Measurements from ENCODE around the gene TCF7L2. TPM values are rescaled to one million over a fixed set of nuclear protein-coding genes. Genes with fewer than 3 reads are reported as not detected.

TCF7L2 gene
- total and polyA plus RNA-seq, 8 donors: 6.7 to 179 (median 61.7) TPM

DNA sequence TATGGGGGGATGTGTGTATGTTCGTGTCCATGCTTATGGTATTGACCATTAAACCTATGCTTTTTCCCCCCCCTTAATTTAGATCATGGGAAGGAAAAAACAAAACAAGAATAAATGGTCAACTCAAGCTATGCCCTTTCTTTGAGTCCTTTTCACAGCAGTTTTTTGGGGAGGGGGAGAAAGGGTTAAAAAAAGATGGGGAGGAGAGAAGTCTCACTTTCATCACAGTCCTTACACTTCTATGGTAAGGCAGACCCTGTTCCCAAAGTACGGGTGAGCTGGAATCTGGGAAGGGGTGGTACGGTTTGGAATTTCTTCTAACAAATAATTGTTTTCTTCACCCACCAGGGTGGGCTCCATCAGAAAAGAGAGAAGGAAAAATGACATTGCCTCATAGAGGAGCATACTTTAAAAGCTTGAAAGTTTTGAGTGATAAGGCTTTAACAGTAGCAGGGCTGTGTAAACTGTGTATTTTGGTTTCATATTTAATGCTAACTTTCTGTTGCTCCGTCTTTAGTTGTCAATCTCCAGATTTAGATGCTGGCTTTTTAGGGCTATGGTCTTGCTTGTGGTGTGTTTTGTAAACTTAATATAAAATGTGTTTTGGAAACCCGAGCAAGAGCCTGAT, 180.1 kb downstream of the TCF7L2 start:
- intact Hi-C loops (cut with DNase I; ENCODE audit: low total_unique reads): no loop called here
- no peak for DNase-seq
- Histone ChIP-seq H3K4me1 (peaks cover 0 to 86% (median 43%) of the 10 kb centered on the region in 4 donors), H3K4me3 (no peak overlapping the region), H3K9me3 (no peaks in the 10 kb centered on the region), H3K36me3 (peaks cover 0 to 6% (median 0%) of the 10 kb centered on the region in 4 donors), H3K27me3 (no peaks in the 10 kb centered on the region), H3K27ac (peak overlapping the region in 4 of 5 donors; percentile 35 to 77 (median 64))
- TF ChIP-seq, protein P1, sequence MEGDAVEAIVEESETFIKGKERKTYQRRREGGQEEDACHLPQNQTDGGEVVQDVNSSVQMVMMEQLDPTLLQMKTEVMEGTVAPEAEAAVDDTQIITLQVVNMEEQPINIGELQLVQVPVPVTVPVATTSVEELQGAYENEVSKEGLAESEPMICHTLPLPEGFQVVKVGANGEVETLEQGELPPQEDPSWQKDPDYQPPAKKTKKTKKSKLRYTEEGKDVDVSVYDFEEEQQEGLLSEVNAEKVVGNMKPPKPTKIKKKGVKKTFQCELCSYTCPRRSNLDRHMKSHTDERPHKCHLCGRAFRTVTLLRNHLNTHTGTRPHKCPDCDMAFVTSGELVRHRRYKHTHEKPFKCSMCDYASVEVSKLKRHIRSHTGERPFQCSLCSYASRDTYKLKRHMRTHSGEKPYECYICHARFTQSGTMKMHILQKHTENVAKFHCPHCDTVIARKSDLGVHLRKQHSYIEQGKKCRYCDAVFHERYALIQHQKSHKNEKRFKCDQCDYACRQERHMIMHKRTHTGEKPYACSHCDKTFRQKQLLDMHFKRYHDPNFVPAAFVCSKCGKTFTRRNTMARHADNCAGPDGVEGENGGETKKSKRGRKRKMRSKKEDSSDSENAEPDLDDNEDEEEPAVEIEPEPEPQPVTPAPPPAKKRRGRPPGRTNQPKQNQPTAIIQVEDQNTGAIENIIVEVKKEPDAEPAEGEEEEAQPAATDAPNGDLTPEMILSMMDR (IDR thresholded peaks at IDR 0.05): no peak
- TF ChIP-seq POLR2A (IDR thresholded peaks at IDR 0.05): no peak
- TF ChIP-seq EP300 (IDR thresholded peaks at IDR 0.05): no peak
- no peak for TF ChIP-seq POLR2AphosphoS5 (IDR thresholded peaks at IDR 0.05)
- WGBS, 5 donors: 72 to 85% (median 76%) methylated on average over 5 of the region's 5 CpGs

DNA sequence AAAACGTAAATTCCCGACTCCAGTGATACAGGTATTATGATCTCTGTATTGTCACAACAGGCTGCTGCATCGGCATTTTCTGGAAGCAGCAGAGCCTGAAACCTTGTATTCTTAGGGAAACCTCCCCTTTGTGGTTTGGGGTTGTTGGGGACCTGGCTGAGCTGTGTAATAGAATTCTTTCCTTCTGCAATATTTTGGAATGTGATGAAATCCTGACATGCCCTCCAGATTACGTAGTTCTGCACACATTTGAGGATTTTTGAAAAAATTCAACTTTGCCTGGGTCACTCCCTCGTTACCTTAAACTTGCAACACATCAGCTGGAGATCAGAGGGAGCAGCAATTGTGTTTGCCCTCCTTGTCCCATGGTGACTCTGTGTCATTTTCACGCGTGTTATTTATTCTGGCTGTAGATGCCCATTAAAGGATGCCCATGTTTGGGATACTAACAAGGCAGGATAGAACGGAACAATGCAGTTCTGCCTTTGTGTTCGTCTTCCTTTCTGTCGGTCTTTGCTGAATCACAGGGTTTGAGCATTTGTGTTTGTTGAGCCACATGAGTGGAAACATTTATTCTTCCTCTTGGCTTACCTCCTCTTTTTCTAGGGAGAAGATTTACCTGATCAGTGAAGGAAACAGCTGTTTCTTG, 181.7 kb downstream of the TCF7L2 start:
- no peak for DNase-seq
- 54 to 70% (median 69%) methylated on average over 10 of the region's 10 CpGs for WGBS, 5 donors
- intact Hi-C loops (cut with DNase I; ENCODE audit: low total_unique reads): no loop called here
- Histone ChIP-seq H3K4me3 (no peak overlapping the region), H3K27ac (peak overlapping the region in 4 of 5 donors; percentile 65 to 77 (median 71)), H3K27me3 (no peaks in the 10 kb centered on the region), H3K9me3 (no peaks in the 10 kb centered on the region), H3K4me1 (peaks cover 0 to 74% (median 40%) of the 10 kb centered on the region in 4 donors), H3K36me3 (peaks cover 0 to 6% (median 0%) of the 10 kb centered on the region in 4 donors)
- TF ChIP-seq, protein P1 (IDR thresholded peaks at IDR 0.05): no peak
- TF ChIP-seq POLR2A (IDR thresholded peaks at IDR 0.05) (no peak), POLR2AphosphoS5 (IDR thresholded peaks at IDR 0.05) (no peak), EP300 (IDR thresholded peaks at IDR 0.05) (no peak)

GRCh38 chr10:113132591-113133121, 182.6 kb downstream of the TCF7L2 start:
- peak in 1 of 2 donors; percentile 49 for DNase-seq
- no peak for TF ChIP-seq POLR2A (IDR thresholded peaks at IDR 0.05)
- peak in 2 of 3 donors; percentile 7 to 28 for TF ChIP-seq POLR2AphosphoS5 (IDR thresholded peaks at IDR 0.05)
- TF ChIP-seq, protein P1 (IDR thresholded peaks at IDR 0.05): no peak
- TF ChIP-seq EP300 (IDR thresholded peaks at IDR 0.05): no peak
- H3K9me3 ChIP-seq: no peaks in the 10 kb centered on the region
- peaks cover 0 to 6% (median 0%) of the 10 kb centered on the region in 4 donors for H3K36me3 ChIP-seq
- H3K27ac ChIP-seq: peak overlapping the region in 4 of 5 donors; percentile 65 to 77 (median 71)
- no peak overlapping the region for H3K4me3 ChIP-seq
- WGBS, 5 donors: 52 to 74% (median 67%) methylated on average over 11 of the region's 11 CpGs
- intact Hi-C loops (cut with DNase I; ENCODE audit: low total_unique reads): no loop called here
- H3K4me1 ChIP-seq: peaks cover 0 to 70% (median 35%) of the 10 kb centered on the region in 4 donors
- no peaks in the 10 kb centered on the region for H3K27me3 ChIP-seq

DNA sequence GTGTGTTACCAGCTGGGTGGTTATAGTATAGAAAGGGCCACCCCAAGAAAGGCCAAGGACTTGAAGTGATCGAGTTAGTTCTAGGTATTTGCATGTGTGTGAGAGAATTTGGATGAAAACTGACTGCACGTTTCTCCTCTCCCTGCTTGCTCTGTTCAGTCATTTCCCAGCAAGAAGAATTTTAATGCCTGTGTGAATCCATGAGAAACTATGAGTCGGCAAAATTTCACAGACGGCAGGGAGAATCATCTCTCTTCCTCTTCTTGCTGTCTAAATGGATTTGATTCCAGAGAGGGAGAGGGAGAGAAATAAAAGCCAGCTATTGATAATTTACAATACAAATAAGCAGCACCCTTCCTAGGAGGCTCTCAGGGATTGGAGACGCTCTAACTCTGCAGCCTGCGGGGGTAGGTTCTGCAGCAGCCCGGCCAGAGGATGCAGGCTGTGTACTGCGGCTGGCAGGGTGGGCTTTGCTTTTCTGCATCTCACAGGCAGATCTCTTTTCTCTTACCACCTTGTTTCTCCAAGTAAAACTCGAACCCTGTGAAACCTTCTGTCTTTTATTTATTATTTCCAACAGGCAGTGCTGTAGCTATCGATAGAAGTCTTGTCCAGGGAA, 183.6 kb downstream of the TCF7L2 start:
- peak in 1 of 3 donors; percentile 17 for TF ChIP-seq POLR2AphosphoS5 (IDR thresholded peaks at IDR 0.05)
- no peak for TF ChIP-seq EP300 (IDR thresholded peaks at IDR 0.05)
- intact Hi-C loops (cut with DNase I; ENCODE audit: low total_unique reads): no loop called here
- H3K27ac ChIP-seq: peak overlapping the region; percentile 23 to 77 (median 70)
- peaks cover 0 to 6% (median 0%) of the 10 kb centered on the region in 4 donors for H3K36me3 ChIP-seq
- H3K4me1 ChIP-seq: peaks cover 0 to 75% (median 34%) of the 10 kb centered on the region in 4 donors
- no peaks in the 10 kb centered on the region for H3K27me3 ChIP-seq
- WGBS, 5 donors: 53 to 76% (median 72%) methylated on average over 10 of the region's 10 CpGs
- H3K4me3 ChIP-seq: no peak overlapping the region
- no peaks in the 10 kb centered on the region for H3K9me3 ChIP-seq
- DNase-seq: peak in 1 of 2 donors; percentile 54

Measured in stomach (tissue), 9 donors.